Prostate gland (tissue), 2 donors: ENCODE measurements around the gene TRIM32.

Source experiments
- CTCF ChIP-seq, 4 experiments: fragments of 200-600 bp in 2 of 4; fragments of 450-650 bp in 2 of 4; sonication (generic) in 2 of 4; IDR thresholded peaks; 1 replicate in 3 of 4; 2 replicates in 1 of 4; pipeline ENCODE4 v1.5.1; 2016 to 2019; ENCODE audit warnings: antibody characterized with exemption in 4 of 4, mild to moderate bottlenecking in 2 of 4, moderate library complexity in 2 of 4
- POLR2A ChIP-seq: fragments of 450-650 bp; IDR thresholded peaks from one replicate; pipeline ENCODE4 v1.6.1; 2016; ENCODE audit warnings: antibody characterized with exemption, mild to moderate bottlenecking
- POLR2AphosphoS5 ChIP-seq: sonication (generic); formaldehyde crosslinking; IDR thresholded peaks from one replicate; pipeline ENCODE4 v1.6.1; 2017; ENCODE audit warnings: antibody characterized with exemption

- TF ChIP-seq CTCF (IDR thresholded peaks at IDR 0.05) (no peak), POLR2A (no peak), POLR2AphosphoS5 (no peak)
These were observed 34.3 kb downstream of the TRIM32 start for GRCh38 chr9:116721411-116721810.
